Activated CD8-positive, alpha-beta memory T cell treated with anti-CD3 and anti-CD28 coated beads, Interleukin-2, amount 50 U/mL, for 1 hour (primary cell): ENCODE data around the gene JAG2.
"Not testable (repeated sequence)": the region's sequence is repeated elsewhere in the genome, so short reads cannot be mapped to it uniquely, and the experiment has no call there.

Source experiments
- DNase-seq: peaks from one replicate; pipeline ENCODE4 v3.0.0-alpha.2; 2020; ENCODE audit errors: extremely low read depth

JAG2 gene

GRCh38 chr14:105117710-105118385, 50.7 kb downstream of the JAG2 start:
- no peak for DNase-seq

GRCh38 chr14:105117257-105117646, 51.3 kb downstream of the JAG2 start:
- DNase-seq: no peak

GRCh38 chr14:105116451-105117256, 51.9 kb downstream of the JAG2 start:
- DNase-seq: no peak

GRCh38 chr14:105109243-105109642, 59.3 kb downstream of the JAG2 start:
- DNase-seq: not testable (repeated sequence)

GRCh38 chr14:105108516-105108864, 60.1 kb downstream of the JAG2 start:
- no peak for DNase-seq

GRCh38 chr14:105107781-105108515, 60.6 kb downstream of the JAG2 start:
- no peak for DNase-seq

- DNase-seq: no peak
These were observed 61.2 kb downstream of the JAG2 start for GRCh38 chr14:105107351-105107750.

GRCh38 chr14:105105158-105105557, 63.4 kb downstream of the JAG2 start:
- DNase-seq: no peak

GRCh38 chr14:105102893-105103292, 65.7 kb downstream of the JAG2 start:
- no peak for DNase-seq

GRCh38 chr14:105102361-105102870, 66.2 kb downstream of the JAG2 start:
- DNase-seq: no peak

- no peak for DNase-seq
These were observed 67.7 kb downstream of the JAG2 start for GRCh38 chr14:105100910-105101309.

GRCh38 chr14:105099778-105100177, 68.8 kb downstream of the JAG2 start:
- no peak for DNase-seq

GRCh38 chr14:105098316-105098715, 70.3 kb downstream of the JAG2 start:
- no peak for DNase-seq

GRCh38 chr14:105097794-105098127, 70.8 kb downstream of the JAG2 start:
- no peak for DNase-seq

- DNase-seq: no peak
These were observed 72.2 kb downstream of the JAG2 start for GRCh38 chr14:105096206-105096875.

GRCh38 chr14:105095236-105095805, 73.3 kb downstream of the JAG2 start:
- DNase-seq: no peak

GRCh38 chr14:105094193-105094907, 74.2 kb downstream of the JAG2 start:
- no peak for DNase-seq

- DNase-seq: peak; percentile 35
These were observed 75.0 kb downstream of the JAG2 start for GRCh38 chr14:105093431-105094192.

GRCh38 chr14:105093038-105093430, 75.5 kb downstream of the JAG2 start:
- no peak for DNase-seq
